HG02610 (cell line): ENCODE results near the gene DCP1B.

Source experiments
- ATAC-seq: cut with Tn5 transposase; IDR thresholded peaks from one replicate; pipeline ENCODE4 v1.9.1; 2021; ENCODE audit warnings: mild to moderate bottlenecking, moderate library complexity; ENCODE audit not compliant: unreplicated experiment

The DCP1B gene

DNA sequence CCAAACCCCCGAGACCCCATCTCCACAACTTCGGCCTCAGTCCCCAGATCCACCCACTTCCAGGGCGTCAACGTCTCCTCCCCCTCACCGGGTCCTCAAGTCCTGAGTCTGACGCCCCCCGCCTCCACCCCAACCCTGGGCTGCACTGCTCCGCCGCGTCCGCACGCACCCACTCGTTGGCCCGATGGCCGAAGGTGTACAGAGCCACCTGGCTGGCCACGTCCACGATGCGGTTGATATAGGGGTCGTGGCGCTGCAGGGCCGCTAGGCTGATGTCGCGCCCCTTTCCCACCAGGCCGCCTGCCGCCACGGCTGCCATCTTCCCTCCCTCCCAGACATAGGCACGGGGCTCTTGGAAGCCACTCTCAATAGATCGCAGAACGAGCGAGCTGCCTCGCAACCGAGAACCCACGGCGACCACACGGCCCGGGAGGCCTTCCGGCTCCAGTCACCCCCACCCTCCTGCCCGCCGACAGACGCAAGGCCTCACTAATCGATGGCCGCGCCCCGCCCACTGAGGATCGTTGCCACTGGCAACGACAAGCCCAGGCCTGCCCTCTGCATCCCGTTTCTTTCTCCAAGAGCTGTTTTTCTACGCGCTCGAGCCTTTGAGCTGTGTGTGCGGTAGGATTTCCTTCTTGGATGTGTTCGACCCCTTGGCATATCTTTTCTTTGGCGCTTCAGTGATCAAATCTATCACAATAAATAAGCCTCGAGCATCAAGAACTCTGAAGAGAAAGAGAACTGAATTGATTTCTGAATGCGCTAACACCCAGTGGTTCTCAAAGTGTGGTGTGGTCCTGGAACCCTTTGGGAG is at the start of gene DCP1B:
DCP1B (minus strand) TSS at position 345 of the 817 bp plus-strand sequence; CDS start at position 319, 26 bp downstream.
- peak; percentile 95 for ATAC-seq

GRCh38 chr12:2053691-2054090 is 49.4 kb upstream of the DCP1B start:
- no peak for ATAC-seq

GRCh38 chr12:2052826-2053678 is 48.8 kb upstream of the DCP1B start, which contains the start of gene CACNA1C:
CACNA1C (plus strand) TSS chr12:2052987; CDS start chr12:2053563, 576 bp downstream.
- no peak for ATAC-seq

- no peak for ATAC-seq
Observed at GRCh38 chr12:2051700-2052621, 47.7 kb upstream of the DCP1B start.

DNA sequence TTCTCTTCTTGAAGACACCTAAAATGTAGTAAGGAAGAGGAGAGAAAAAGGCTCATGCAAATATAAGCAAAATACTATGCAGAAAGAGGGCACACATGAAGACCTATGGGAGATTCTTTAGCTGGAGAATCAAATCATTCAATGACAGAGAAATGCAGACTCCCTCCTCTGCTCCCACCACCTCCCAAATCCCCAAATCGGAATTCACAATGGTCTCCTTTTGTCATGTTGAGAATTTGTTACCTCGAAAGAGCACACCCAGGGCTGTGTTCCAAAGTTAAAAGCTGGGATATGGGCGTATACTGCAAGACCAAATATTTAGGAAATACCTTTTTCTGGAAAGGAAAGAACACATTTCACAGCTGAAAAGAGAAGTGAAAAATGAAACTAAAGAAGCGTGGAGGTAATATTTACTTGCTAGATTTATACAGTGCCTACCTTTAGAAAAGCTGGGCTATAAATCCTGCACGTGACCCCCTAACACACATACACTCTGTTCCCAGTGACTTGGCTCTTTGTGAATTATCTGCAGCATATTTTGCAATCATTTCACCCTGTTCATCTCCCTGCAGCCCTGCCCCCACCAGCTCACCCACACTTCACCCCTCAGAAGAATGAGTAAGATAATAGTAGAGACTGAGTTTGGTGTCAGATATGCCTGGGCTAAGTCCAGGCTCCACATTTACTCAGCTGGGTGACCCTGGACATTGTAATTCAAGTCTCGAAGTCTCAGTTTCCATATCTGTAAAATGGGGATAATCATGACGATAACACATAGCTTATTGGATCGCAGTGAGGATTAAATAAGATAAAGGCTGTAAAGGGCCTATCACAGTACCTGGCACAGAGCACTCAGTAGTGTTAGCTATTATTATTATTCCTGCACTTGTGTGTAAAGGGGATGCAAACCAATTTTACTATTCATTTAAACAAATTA is 45.6 kb upstream of the DCP1B start:
- ATAC-seq: no peak

DNA sequence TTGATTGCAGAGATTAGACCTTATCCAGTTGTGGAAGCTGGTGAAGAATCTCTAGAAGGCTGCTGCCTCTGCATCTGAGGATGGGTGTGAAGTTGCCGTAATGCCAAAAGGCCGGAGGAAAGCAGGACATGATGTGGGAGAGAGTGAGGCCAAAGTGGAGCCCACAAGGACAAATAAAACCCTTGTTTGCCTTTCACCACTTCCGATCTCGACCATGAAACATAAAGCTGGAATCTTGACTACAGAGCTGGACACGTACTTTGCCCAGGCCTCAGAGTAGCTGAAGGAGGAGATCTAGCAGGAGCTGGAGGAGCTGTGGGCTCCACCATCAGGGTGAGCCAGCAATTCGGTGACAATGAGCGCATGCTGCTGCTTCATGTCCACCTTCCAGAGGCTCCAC is 43.5 kb upstream of the DCP1B start:
- no peak for ATAC-seq

GRCh38 chr12:2046957-2047356 is 42.7 kb upstream of the DCP1B start:
- no peak for ATAC-seq

GRCh38 chr12:2044165-2044564 is 39.9 kb upstream of the DCP1B start:
- ATAC-seq: no peak

- ATAC-seq: no peak
Observed at GRCh38 chr12:2043054-2043453, 38.8 kb upstream of the DCP1B start.

- no peak for ATAC-seq
Observed at GRCh38 chr12:2039034-2039433, 34.8 kb upstream of the DCP1B start.

DNA sequence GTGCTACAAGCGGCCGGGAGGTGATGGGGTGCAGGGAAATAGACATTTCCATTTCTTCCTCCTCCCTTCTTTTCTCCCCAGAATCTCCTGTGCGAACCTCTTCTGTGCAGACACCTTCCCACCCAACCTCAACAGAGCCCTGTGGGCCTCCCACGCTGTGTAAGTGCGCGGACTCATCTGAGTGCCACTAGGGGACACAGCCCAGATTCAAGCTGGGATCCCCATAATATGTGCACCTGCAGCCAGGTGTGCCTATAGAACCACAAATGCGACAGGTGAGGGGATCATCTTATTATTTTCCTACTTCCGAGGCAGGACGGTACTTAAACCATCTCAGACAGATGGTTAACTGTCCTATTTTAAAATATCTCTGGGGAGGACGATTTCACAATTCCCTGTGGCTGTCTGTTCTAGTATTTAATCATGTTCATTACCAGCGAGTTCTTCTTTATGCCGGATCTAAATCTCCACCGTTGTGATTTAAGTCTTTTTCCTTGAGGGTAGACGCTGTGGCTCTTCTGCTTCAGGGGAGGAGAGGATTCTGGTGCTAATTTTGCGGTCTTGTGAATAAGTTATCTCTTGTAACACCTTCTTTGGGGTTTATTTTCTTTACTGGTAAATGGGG is 31.3 kb upstream of the DCP1B start:
- ATAC-seq: no peak

DNA sequence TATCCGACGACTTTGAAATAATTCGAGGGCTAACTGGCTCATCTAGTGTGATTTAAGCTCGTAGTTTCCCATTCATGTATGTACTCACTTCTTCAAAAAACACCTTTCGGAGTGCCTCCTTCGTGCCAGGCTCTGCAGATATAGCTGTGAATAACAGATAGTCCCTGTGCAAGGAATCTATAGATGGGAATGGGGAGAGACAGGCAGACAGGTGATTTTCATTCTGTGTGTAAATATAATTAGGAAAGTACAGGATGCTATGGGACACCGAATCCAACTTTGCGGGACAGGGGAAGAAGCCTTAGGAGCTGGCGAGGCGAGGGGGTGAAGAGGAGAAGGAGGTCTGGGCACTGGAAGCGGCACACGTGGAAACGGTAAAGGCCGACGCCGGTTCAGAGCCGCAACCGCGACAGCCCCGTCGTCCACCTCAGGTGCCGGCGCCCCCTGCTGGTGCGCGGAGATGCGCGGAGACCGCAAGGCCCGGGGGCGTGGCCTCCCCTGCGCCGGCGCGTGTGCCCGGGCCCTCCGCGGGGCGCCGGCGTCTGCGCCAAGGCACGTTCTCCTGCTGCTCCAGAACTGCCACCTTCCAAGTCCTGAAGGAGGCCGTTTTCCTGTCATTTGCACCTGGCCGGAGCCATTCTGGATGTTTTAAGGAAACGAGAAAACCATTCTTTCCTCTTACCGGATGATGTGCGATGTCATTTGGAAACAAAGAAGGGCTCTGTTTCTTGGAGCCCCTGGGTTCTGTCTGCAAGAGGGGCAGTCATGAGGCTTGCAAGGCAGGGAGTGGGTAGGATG is 30.6 kb upstream of the DCP1B start:
- ATAC-seq: peak; percentile 83

- no peak for ATAC-seq
Observed at GRCh38 chr12:2032506-2032905, 28.2 kb upstream of the DCP1B start.

GRCh38 chr12:2029851-2030250 is 25.6 kb upstream of the DCP1B start:
- no peak for ATAC-seq

DNA sequence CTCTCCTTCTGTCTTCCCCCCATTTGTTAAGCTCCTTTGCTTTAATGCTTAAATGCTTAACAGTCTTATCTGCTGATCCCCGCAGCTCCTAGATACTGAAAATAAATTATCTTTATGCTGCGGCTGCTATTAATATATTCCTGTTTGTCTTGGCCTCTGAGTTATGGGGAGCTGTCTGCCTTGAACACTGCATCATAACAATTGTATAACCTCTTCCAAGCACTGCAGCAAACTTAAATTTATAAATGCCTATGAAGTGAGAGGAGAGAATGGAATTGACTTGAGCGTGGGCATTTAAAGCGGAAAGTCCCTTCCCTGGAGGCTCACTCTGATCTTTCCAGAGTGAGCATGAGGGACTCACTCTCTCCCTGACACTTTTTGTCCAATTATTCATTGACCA is 23.1 kb upstream of the DCP1B start:
- ATAC-seq: no peak

DNA sequence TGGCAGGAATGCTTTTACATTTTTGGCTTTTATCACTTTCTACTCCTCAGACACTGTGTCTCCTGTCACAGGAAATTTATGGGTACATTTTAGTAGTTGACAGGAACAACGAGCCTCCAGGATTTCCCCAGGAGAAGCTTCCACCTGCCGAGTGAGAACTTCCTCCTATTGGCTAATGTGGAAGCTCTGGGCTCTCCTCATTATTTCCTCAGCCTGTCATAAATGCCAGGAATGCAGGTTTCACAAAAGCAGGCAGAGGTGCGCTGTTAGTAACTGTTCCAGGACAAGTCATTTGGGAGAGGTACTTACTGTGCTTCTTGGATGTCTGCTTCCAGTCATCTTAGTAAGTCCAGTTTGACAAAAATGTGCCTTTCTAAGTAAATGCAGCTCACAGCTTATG is 19.1 kb upstream of the DCP1B start:
- ATAC-seq: no peak

DNA sequence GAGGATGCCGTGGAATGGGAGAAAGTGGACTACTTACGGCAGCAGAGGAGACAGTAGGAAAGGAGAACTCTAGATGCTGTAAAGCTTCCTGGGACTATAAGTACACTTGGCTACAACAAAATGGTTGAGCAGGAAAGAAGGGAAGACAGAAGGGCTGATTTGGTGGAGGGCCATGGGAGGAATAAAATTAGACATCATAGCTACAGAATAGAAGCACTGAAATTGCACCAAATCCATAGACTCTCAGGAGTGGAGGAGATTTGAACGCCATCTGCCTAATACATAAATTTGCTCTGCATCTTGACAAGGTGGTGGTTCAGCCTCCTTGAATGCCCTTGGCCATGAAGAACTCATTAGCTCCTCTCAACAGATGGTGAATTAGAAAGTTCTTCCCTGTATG is 16.3 kb upstream of the DCP1B start:
- ATAC-seq: no peak

DNA sequence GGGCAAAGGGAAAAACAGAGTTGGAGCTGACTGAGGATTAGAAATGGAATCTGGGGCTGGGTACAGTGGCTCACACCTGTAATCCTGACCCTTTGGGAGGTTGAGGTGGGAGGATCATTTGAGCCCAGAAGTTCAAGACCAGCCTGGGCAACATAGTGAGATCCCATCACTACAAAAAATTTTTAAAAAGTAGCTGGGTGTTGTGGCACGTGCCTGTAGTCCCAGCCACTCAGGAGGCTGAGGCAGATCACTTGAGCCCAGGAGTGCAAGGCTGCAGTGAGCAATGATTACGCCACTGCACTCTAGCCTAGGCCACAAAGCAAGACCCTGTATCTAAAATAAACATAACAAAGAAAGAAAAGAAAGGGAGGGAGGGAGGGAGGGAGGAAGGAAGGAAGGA is 14.9 kb upstream of the DCP1B start:
- ATAC-seq: no peak

GRCh38 chr12:2018391-2018790 is 14.1 kb upstream of the DCP1B start:
- ATAC-seq: no peak
